K562 (cell line): ENCODE measurements around the gene IRF2. TPM values are rescaled to one million over a fixed set of nuclear protein-coding genes. Genes with fewer than 3 reads are reported as not detected.

Experiments used
- ATAC-seq: fragments of 200-7000 bp; cut with Tn5 transposase; 3 replicates; pipeline ENCODE4 v1.9.1; 2020; ENCODE audit warnings: moderate library complexity
- BruUV-seq: library from RNA; stranded (reverse); fragments of 400-500 nt; replicated peaks from 2 replicates; lab custom pipeline; 2021; lab: Mats Ljungman, UMichigan
- CTCF ChIA-PET: fragments of 300-600 bp; formaldehyde crosslinking; extraction: SDS; loops from one replicate; lab custom pipeline; 2021; ENCODE audit warnings: low intra/inter-chr PET ratio; lab: Yijun Ruan, JAX
- POLR2A ChIA-PET: fragments of 300-600, 350-650 bp; sonication (Branson Sonifier 250); formaldehyde crosslinking; extraction: SDS; loops from one replicate; lab custom pipeline; 2021; ENCODE audit warnings: antibody characterized with exemption, inconsistent platforms; lab: Yijun Ruan, JAX
- DNase-seq, 4 experiments: peaks; one replicate each; pipeline versions ENCODE4 v3.0.0 to v3.0.0-alpha.2; 2011 to 2018; ENCODE audit warnings: low spot score in 3 of 4, mixed read lengths in 3 of 4; ENCODE audit errors: extremely low read depth in 1 of 4
- FAIRE-seq: peaks from 2 replicates; lab custom pipeline; 2011; peaks lifted over from hg19 to GRCh38; lab: Jason Lieb, UNC
- H2AFZ ChIP-seq: 2 replicates; pipeline ENCODE4 v1.6.0; 2011; ENCODE audit warnings: low read depth, low read length, control low read depth, inconsistent platforms
- H3K27ac ChIP-seq: fragments of 200-600 bp; 3 replicates; pipeline ENCODE4 v1.8.0; 2011; ENCODE audit warnings: low read depth, mild to moderate bottlenecking, control low read depth, inconsistent platforms, low read length, moderate library complexity, mixed read lengths; ENCODE audit errors: extremely low read depth
- H3K27me3 ChIP-seq, 2 experiments: fragments of 300-600 bp in 1 of 2; 2 replicates in 1 of 2; 3 replicates in 1 of 2; pipeline versions ENCODE4 v1.6.0 to v1.8.0; 2011; ENCODE audit warnings: inconsistent platforms in 2 of 2, low read length in 2 of 2, mild to moderate bottlenecking in 1 of 2, mixed read lengths in 1 of 2, moderate library complexity in 1 of 2; ENCODE audit not compliant: control insufficient read depth in 2 of 2, insufficient read depth in 2 of 2
- H3K36me3 ChIP-seq: fragments of 300-600 bp; 3 replicates; pipeline ENCODE4 v1.8.0; 2011; ENCODE audit warnings: mild to moderate bottlenecking, low read length, inconsistent platforms; ENCODE audit not compliant: control insufficient read depth, insufficient read depth
- H3K4me1 ChIP-seq, 2 experiments: fragments of 200-600 bp in 1 of 2; replicated peaks in 1 of 2; 2 replicates in 1 of 2; 3 replicates in 1 of 2; pipeline versions ENCODE4 v1.5.1 to v1.8.0; 2011; ENCODE audit warnings: inconsistent platforms in 2 of 2, low read length in 2 of 2, mild to moderate bottlenecking in 1 of 2, mixed read lengths in 1 of 2, moderate library complexity in 1 of 2; ENCODE audit not compliant: control insufficient read depth in 2 of 2, insufficient read depth in 2 of 2
- H3K4me2 ChIP-seq: 2 replicates; pipeline ENCODE4 v1.6.1; 2011; ENCODE audit warnings: low read length, control low read depth, inconsistent platforms, mixed read lengths; ENCODE audit not compliant: insufficient read depth
- H3K4me3 ChIP-seq: fragments of 200-600 bp; sonication (generic), shearing (Covaris generic); 2 replicates; pipeline ENCODE4 v1.5.1; 2016; ENCODE audit warnings: control low read depth, inconsistent platforms
- H3K79me2 ChIP-seq: fragments of 200-600 bp; 3 replicates; pipeline ENCODE4 v1.8.0; 2011; ENCODE audit warnings: low read length, inconsistent platforms; ENCODE audit not compliant: control insufficient read depth, insufficient read depth
- H3K9ac ChIP-seq, 2 experiments: 2 replicates each; pipeline versions ENCODE4 v1.6.0 to v1.6.1; 2011; ENCODE audit warnings: low read depth in 2 of 2, low read length in 2 of 2, control low read depth in 1 of 2, inconsistent platforms in 1 of 2, mild to moderate bottlenecking in 1 of 2, mixed read lengths in 1 of 2; ENCODE audit not compliant: insufficient read depth in 1 of 2
- H3K9me1 ChIP-seq: one replicate; pipeline ENCODE4 v1.6.0; 2011; ENCODE audit warnings: inconsistent platforms, mild to moderate bottlenecking, low read length, moderate library complexity; ENCODE audit not compliant: control insufficient read depth, insufficient read depth
- H3K9me3 ChIP-seq: replicated peaks from 2 replicates; pipeline ENCODE4 v1.5.1; 2011; ENCODE audit warnings: low read depth, low read length, inconsistent platforms; ENCODE audit not compliant: control insufficient read depth, insufficient read depth
- H4K20me1 ChIP-seq: replicated peaks from 2 replicates; pipeline ENCODE4 v1.6.1; 2011; ENCODE audit warnings: low read length, inconsistent platforms, mixed read lengths; ENCODE audit not compliant: control insufficient read depth, insufficient read depth
- EGR1 ChIP-seq: fragments of 450-650 bp; conservative IDR thresholded peaks from 2 replicates; pipeline ENCODE4 v1.6.1; 2017; ENCODE audit warnings: mild to moderate bottlenecking
- FOXK1 ChIP-seq: sonication (generic); formaldehyde crosslinking; IDR thresholded peaks from 2 replicates; pipeline ENCODE4 v1.8.0; 2022; ENCODE audit warnings: missing genetic modification reagents, mild to moderate bottlenecking, borderline replicate concordance
- GATAD2A ChIP-seq: fragments of 450-650 bp; IDR thresholded peaks from 2 replicates; pipeline ENCODE4 v1.6.1; 2017
- KLF6 ChIP-seq: fragments of 250-450 bp; sonication (Bioruptor Pico); IDR thresholded peaks from 2 replicates; pipeline ENCODE4 v1.4.0; 2020; ENCODE audit warnings: mild to moderate bottlenecking, moderate library complexity, borderline replicate concordance
- MAFG ChIP-seq: fragments of 450-650 bp; conservative IDR thresholded peaks from 2 replicates; pipeline ENCODE4 v1.6.1; 2016; ENCODE audit warnings: missing genetic modification characterization, missing compliant biosample characterization
- NR2F6 ChIP-seq: fragments of 450-650 bp; formaldehyde crosslinking; IDR thresholded peaks from 2 replicates; pipeline ENCODE4 v1.4.0; 2020; ENCODE audit warnings: mild to moderate bottlenecking
- PHF21A ChIP-seq: fragments of 450-650 bp; IDR thresholded peaks from 2 replicates; pipeline ENCODE4 v1.6.1; 2017; ENCODE audit warnings: low read depth, borderline replicate concordance
- RBM15 ChIP-seq: fragments of 200-400 bp; formaldehyde crosslinking; IDR thresholded peaks from 2 replicates; pipeline ENCODE4 v1.6.1; 2018; ENCODE audit warnings: mild to moderate bottlenecking, low read length, moderate library complexity; ENCODE audit not compliant: insufficient read depth
- RBM39 ChIP-seq: fragments of 200-400 bp; formaldehyde crosslinking; optimal IDR thresholded peaks from 2 replicates; pipeline ENCODE3; 2018; ENCODE audit warnings: low read depth, low read length
- SMARCB1 ChIP-seq: IDR thresholded peaks from 2 replicates; pipeline ENCODE4 v1.6.1; 2011; ENCODE audit warnings: improper control_type of control experiment, low read depth; ENCODE audit not compliant: insufficient read length
- TBP ChIP-seq: optimal IDR thresholded peaks from 2 replicates; pipeline ENCODE3; 2011; ENCODE audit warnings: low read depth, low read length, improper control_type of control experiment
- TOE1 ChIP-seq, 2 experiments: fragments of 450-650 bp in 1 of 2; sonication (generic) in 1 of 2; formaldehyde crosslinking in 1 of 2; IDR thresholded peaks; 2 replicates each; pipeline versions ENCODE4 v1.7.1 to v1.8.0; 2016 to 2022; ENCODE audit warnings: borderline replicate concordance in 2 of 2, mild to moderate bottlenecking in 2 of 2, antibody characterized with exemption in 1 of 2, inconsistent platforms in 1 of 2, low read depth in 1 of 2, missing genetic modification reagents in 1 of 2, moderate library complexity in 1 of 2
- ZKSCAN8 ChIP-seq: fragments of 200-800 bp; sonication (Bioruptor generic); IDR thresholded peaks from 2 replicates; pipeline ENCODE4 v1.6.1; 2016; ENCODE audit warnings: missing genetic modification characterization, missing compliant biosample characterization
- ZNF124 ChIP-seq: sonication (generic); formaldehyde crosslinking; IDR thresholded peaks from 2 replicates; pipeline ENCODE4 v1.8.1; 2022; ENCODE audit warnings: missing genetic modification reagents
- ZNF316 ChIP-seq: fragments of 450-650 bp; IDR thresholded peaks from 2 replicates; pipeline ENCODE4 v1.6.1; 2016
- ZNF830 ChIP-seq: fragments of 250-450 bp; sonication (Bioruptor Pico); IDR thresholded peaks from 2 replicates; pipeline ENCODE4 v1.5.0; 2021; ENCODE audit warnings: mild to moderate bottlenecking
- WGBS: fragments of 100-300 bp; shearing (Covaris generic); methylation state at CpG from one replicate; pipeline ENCODE4 v1.1.6; 2016; ENCODE audit warnings: low coverage, mixed read lengths; ENCODE audit not compliant: insufficient coverage; ENCODE audit errors: missing lambda C conversion rate; 5-methylcytosine and 5-hydroxymethylcytosine counted together
- in situ Hi-C: fragments of 300-500 bp; cut with MboI; formaldehyde crosslinking; loops from 4 replicates; pipeline ENCODE4 v1.15.0; 2018; ENCODE audit warnings: inconsistent platforms, mixed read lengths
- intact Hi-C: fragments of 100-400 bp; cut with micrococcal nuclease; formaldehyde crosslinking; loops from 2 replicates; pipeline ENCODE4 v1.14.2; 2022
- polyA plus RNA-seq, 8 experiments: library from polyadenylated mRNA; depleted of rRNA in 4 of 8; stranded (reverse) in 5 of 8; unstranded in 3 of 8; fragments of >200 nt; fragmentation: Nextera tagmentation in 2 of 8; fragmentation: Illumina TruSeq in 1 of 8; extraction: Ambion mirVana in 2 of 8; extraction: Trizol in 1 of 8; gene quantifications; 2 replicates each; pipeline versions ENCODE4 v1.2.1 to v1.2.3, GENCODE V29; 2011 to 2014; ENCODE audit warnings: inconsistent platforms in 1 of 8, missing spikeins in 1 of 8
- total RNA-seq, 7 experiments: library from RNA; depleted of rRNA in 6 of 7; stranded (reverse); fragments of >200 nt in 6 of 7; fragmentation: Illumina TruSeq in 2 of 7; extraction: Trizol in 2 of 7; gene quantifications; 2 replicates each; pipeline versions ENCODE4 v1.2.1 to v1.2.3, GENCODE V29; 2011 to 2021; ENCODE audit warnings: low replicate concordance in 1 of 7
- TF ChIP-seq, protein P1 (sequence below): fragments of 250-450 bp; sonication (Bioruptor Pico); IDR thresholded peaks from 2 replicates; pipeline ENCODE4 v1.9.0; 2021; ENCODE audit warnings: mild to moderate bottlenecking

Gene IRF2
- total and polyA plus RNA-seq, 9 of the 15 experiments (the other 6 are each of a cell fraction or from before 2014, with no cell fraction given) = 7.1 to 17.1 (median 11.3) TPM

GRCh38 chr4:184410748-184411147, 63.6 kb downstream of the IRF2 start:
- H3K27ac ChIP-seq = no peak overlapping the region
- H3K79me2 ChIP-seq = no peaks in the 10 kb centered on the region
- DNase-seq (no peak), ATAC-seq (no peak), FAIRE-seq (no peak)
- no peak overlapping the region for H3K9ac ChIP-seq
- WGBS = 85% methylated on average over 6 of the region's 6 CpGs
- H3K4me3 ChIP-seq = no peak overlapping the region
- in situ Hi-C loops (no loop called here), intact Hi-C loops (no loop called here)
- CTCF ChIA-PET = no interaction called here
- no peak overlapping the region for H2AFZ ChIP-seq
- no peak overlapping the region for H3K4me2 ChIP-seq
- no peaks in the 10 kb centered on the region for H4K20me1 ChIP-seq
- H3K36me3 ChIP-seq = peaks cover 16% of the 10 kb centered on the region; the same call in 2 of the 3 replicates
- POLR2A ChIA-PET = no interaction called here
- peaks cover 16 to 26% of the 10 kb centered on the region in 2 experiments; a peak in 3 of 5 replicates for H3K4me1 ChIP-seq
- 0 out of 2 replicates have a peak, but pooled peaks have one; percentile 7 for TF ChIP-seq ZNF316
- no peak for TF ChIP-seq FOXK1 (CRISPR knock-in tag)
- H3K9me1 ChIP-seq = no peaks in the 10 kb centered on the region
- no peaks in the 10 kb centered on the region for H3K9me3 ChIP-seq
- BruUV-seq = no TSS peak
- H3K27me3 ChIP-seq = no peaks in the 10 kb centered on the region

DNA sequence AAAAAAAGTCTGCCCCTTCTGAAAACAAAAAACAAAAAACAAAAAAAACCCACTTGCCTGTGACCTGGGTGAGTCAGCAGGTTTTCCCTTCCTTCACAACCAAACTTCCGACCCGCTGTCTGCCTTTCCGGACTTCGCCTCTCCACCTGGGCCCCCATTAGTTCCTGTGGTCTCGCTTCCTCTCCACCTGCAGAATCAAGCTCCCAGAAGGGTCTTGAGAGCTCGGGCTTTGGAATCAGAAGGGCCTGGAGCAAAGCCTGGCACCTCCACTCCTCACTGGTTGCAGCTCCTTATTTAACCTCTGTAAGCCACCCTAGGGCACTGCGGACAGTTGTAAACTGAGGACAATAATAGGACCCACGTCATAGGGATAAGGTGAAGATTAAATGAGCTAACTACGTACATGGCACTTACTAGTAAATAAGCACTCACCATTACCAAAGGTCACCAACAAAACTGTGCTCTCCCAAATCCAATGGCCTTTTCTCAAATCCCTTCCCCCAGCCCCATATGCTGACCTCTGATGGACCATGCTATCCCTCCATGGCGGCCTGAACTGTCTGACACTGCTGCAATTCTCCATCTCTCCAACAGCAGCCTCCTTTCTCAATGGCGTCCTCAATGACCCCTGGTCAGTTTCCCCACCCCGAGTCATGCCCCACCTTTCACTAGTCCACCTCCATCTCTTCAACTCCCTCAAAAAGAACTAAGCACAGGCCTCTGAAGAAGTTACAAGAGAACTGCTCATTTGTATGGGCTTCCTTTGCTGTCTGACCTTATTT, 64.2 kb downstream of the IRF2 start:
- Histone ChIP-seq H3K9ac (no peak overlapping the region), H3K4me1 (peaks cover 16 to 26% of the 10 kb centered on the region in 2 experiments; a peak in 3 of 5 replicates), H3K36me3 (peaks cover 12% of the 10 kb centered on the region; the same call in 2 of the 3 replicates), H2AFZ (no peak overlapping the region), H3K4me3 (no peak overlapping the region), H3K9me3 (no peaks in the 10 kb centered on the region), H3K9me1 (no peaks in the 10 kb centered on the region), H3K79me2 (no peaks in the 10 kb centered on the region), H4K20me1 (no peaks in the 10 kb centered on the region), H3K27me3 (no peaks in the 10 kb centered on the region), H3K27ac (no peak overlapping the region; the same call in 2 of the 3 replicates), H3K4me2 (no peak overlapping the region)
- WGBS = 80% methylated on average over 12 of the region's 12 CpGs
- DNase-seq = no peak
- no peak for ATAC-seq
- in situ Hi-C loops (no loop called here), intact Hi-C loops (no loop called here)
- CTCF ChIA-PET = no interaction called here
- no peak for FAIRE-seq
- no TSS peak for BruUV-seq
- POLR2A ChIA-PET = interaction anchor here (0.6 kb wide), 1 partner anchor 1269 kb away, joined by 3 read pairs; no protein-coding TSS in a partner anchor
- TF ChIP-seq ZNF830 (CRISPR knock-in tag) (no peak), ZNF124 (CRISPR knock-in tag) (no peak), PHF21A (no peak), GATAD2A (no peak), KLF6 (CRISPR knock-in tag) (no peak), SMARCB1 (no peak), NR2F6 (no peak), EGR1 (no peak), RBM15 (no peak), MAFG (tag) (peak; percentile 25; the same call in 1 of the 2 replicates), TBP (no peak), RBM39 (no peak), TOE1 (IDR thresholded peaks at IDR 0.05; ENCODE audit: borderline replicate concordance) (no peak), TOE1 (CRISPR knock-in tag; IDR thresholded peaks at IDR 0.05; ENCODE audit: borderline replicate concordance, low read depth) (no peak), ZKSCAN8 (CRISPR knock-in tag) (no peak)
- TF ChIP-seq, protein P1, sequence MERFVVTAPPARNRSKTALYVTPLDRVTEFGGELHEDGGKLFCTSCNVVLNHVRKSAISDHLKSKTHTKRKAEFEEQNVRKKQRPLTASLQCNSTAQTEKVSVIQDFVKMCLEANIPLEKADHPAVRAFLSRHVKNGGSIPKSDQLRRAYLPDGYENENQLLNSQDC (CRISPR knock-in tag) = no peak
